HepG2 (cell line): ENCODE data around the gene TOP1. TPM values are rescaled to one million over a fixed set of nuclear protein-coding genes. Genes with fewer than 3 reads are reported as not detected.

Experiments used
- AGO2 ChIP-seq: fragments of 200-400 bp; formaldehyde crosslinking; optimal IDR thresholded peaks from 2 replicates; pipeline ENCODE3; 2017; ENCODE audit warnings: mild to moderate bottlenecking, low read depth, low read length, moderate library complexity
- GFI1 ChIP-seq: sonication (generic); formaldehyde crosslinking; IDR thresholded peaks from 2 replicates; pipeline ENCODE4 v1.5.0; 2020; ENCODE audit warnings: missing genetic modification reagents, mild to moderate bottlenecking, borderline replicate concordance
- JUN ChIP-seq: sonication (generic); formaldehyde crosslinking; IDR thresholded peaks from 2 replicates; pipeline ENCODE4 v1.4.0; 2020; ENCODE audit warnings: mild to moderate bottlenecking, missing genetic modification reagents
- KAT8 ChIP-seq: IDR thresholded peaks from 2 replicates; pipeline ENCODE4 v1.6.1; 2016; ENCODE audit warnings: missing genetic modification reagents, missing compliant biosample characterization
- NFKB2 ChIP-seq: sonication (generic); formaldehyde crosslinking; IDR thresholded peaks from 2 replicates; pipeline ENCODE4 v1.4.0; 2020; ENCODE audit warnings: missing genetic modification reagents, borderline replicate concordance
- NKX3-1 ChIP-seq: sonication (generic); formaldehyde crosslinking; IDR thresholded peaks from 2 replicates; pipeline ENCODE4 v1.5.0; 2020; ENCODE audit warnings: missing genetic modification reagents
- SCMH1 ChIP-seq: sonication (generic); formaldehyde crosslinking; IDR thresholded peaks from 2 replicates; pipeline ENCODE4 v1.9.0; 2021; ENCODE audit warnings: missing genetic modification reagents, mild to moderate bottlenecking, borderline replicate concordance
- SP1 ChIP-seq, 2 experiments: fragments of 450-650 bp in 1 of 2; sonication (generic) in 1 of 2; formaldehyde crosslinking in 1 of 2; IDR thresholded peaks; 2 replicates each; pipeline versions ENCODE4 v1.4.0 to v1.6.1; 2016 to 2020; ENCODE audit warnings: missing genetic modification reagents in 1 of 2
- ZFAT ChIP-seq: sonication (generic); formaldehyde crosslinking; conservative IDR thresholded peaks from 2 replicates; pipeline ENCODE4 v1.8.1; 2023; ENCODE audit warnings: missing genetic modification reagents, inconsistent platforms
- ZNF569 ChIP-seq: sonication (generic); formaldehyde crosslinking; IDR thresholded peaks from 2 replicates; pipeline ENCODE4 v1.5.0; 2020; ENCODE audit warnings: mild to moderate bottlenecking, missing genetic modification reagents, moderate library complexity, borderline replicate concordance
- ZNF616 ChIP-seq: sonication (generic); formaldehyde crosslinking; IDR thresholded peaks from 2 replicates; pipeline ENCODE4 v1.5.0; 2020; ENCODE audit warnings: low read depth, mild to moderate bottlenecking, missing genetic modification reagents
- ZNF772 ChIP-seq: sonication (generic); formaldehyde crosslinking; IDR thresholded peaks from 2 replicates; pipeline ENCODE4 v1.5.0; 2020; ENCODE audit warnings: mild to moderate bottlenecking, missing genetic modification reagents
- polyA plus RNA-seq, 8 experiments: library from polyadenylated mRNA; depleted of rRNA in 3 of 8; stranded (reverse) in 7 of 8; unstranded in 1 of 8; fragments of >200 nt; fragmentation: Illumina TruSeq in 4 of 8; extraction: Trizol in 4 of 8; gene quantifications; 2 replicates each; pipeline versions ENCODE4 v1.2.1 to v1.2.3, GENCODE V29; 2011 to 2016; ENCODE audit warnings: low read depth in 4 of 8, missing spikeins in 1 of 8, mixed read lengths in 1 of 8; ENCODE audit not compliant: insufficient read depth in 1 of 8
- total RNA-seq, 5 experiments: library from RNA; depleted of rRNA; stranded (reverse); fragments of >200 nt; fragmentation: Illumina TruSeq; extraction: Trizol; gene quantifications; 2 replicates each; pipeline ENCODE4 v1.2.3, GENCODE V29; 2016; ENCODE audit warnings: low read depth in 1 of 5
- TF ChIP-seq, protein P1 (sequence below): sonication (generic); formaldehyde crosslinking; IDR thresholded peaks from 2 replicates; pipeline ENCODE4 v1.9.0; 2021; ENCODE audit warnings: missing genetic modification reagents, mild to moderate bottlenecking, borderline replicate concordance
- TF ChIP-seq, protein P2 (sequence below): sonication (generic); formaldehyde crosslinking; IDR thresholded peaks from 2 replicates; pipeline ENCODE4 v1.4.0; 2020; ENCODE audit warnings: mild to moderate bottlenecking, missing genetic modification reagents
- TF ChIP-seq, protein P3 (sequence below): sonication (generic); formaldehyde crosslinking; IDR thresholded peaks from 2 replicates; pipeline ENCODE4 v1.5.0; 2020; ENCODE audit warnings: mild to moderate bottlenecking, missing genetic modification reagents, borderline replicate concordance
- TF ChIP-seq, protein P4 (sequence below): sonication (generic); formaldehyde crosslinking; IDR thresholded peaks from 2 replicates; pipeline ENCODE4 v1.8.0; 2022; ENCODE audit warnings: missing genetic modification reagents, low read depth, mild to moderate bottlenecking, borderline replicate concordance

The TOP1 gene
- total and polyA plus RNA-seq, 2 of the 13 experiments (the other 11 are each of a cell fraction or from before 2014, with no cell fraction given): 10.2 to 19.4 TPM

DNA sequence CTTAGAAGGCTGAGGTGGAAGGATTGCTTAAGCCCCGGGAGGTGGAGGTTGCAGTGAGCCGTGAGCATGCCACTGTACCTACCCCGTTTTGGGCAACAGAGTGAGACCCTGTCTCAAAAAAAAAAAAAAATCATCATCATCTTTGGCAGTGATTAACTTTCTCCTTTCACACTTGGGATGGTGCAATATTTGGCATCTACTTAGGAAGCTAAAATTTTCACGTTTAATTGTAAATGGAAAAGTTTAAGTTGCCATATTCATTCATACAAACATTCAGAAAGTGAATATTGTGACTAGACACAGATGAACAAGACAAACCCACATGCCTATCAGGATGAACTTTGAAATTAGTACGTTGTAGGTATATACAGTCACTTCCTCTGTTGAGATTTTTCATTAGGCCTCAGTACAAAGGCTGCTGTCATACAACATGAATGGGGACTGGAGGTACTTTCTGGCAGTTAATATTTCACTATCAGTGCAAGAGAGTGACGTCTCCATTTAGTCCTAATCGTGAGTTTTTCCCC, 10.3 kb downstream of the TOP1 start (continued):
- TF ChIP-seq, protein P1, sequence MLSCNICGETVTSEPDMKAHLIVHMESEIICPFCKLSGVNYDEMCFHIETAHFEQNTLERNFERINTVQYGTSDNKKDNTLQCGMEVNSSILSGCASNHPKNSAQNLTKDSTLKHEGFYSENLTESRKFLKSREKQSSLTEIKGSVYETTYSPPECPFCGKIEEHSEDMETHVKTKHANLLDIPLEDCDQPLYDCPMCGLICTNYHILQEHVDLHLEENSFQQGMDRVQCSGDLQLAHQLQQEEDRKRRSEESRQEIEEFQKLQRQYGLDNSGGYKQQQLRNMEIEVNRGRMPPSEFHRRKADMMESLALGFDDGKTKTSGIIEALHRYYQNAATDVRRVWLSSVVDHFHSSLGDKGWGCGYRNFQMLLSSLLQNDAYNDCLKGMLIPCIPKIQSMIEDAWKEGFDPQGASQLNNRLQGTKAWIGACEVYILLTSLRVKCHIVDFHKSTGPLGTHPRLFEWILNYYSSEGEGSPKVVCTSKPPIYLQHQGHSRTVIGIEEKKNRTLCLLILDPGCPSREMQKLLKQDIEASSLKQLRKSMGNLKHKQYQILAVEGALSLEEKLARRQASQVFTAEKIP (CRISPR knock-in tag): no peak
- no peak for TF ChIP-seq SCMH1
- TF ChIP-seq NFKB2 (CRISPR knock-in tag): no peak
- peak; percentile 79 for TF ChIP-seq KAT8 (CRISPR knock-in tag)
- TF ChIP-seq, protein P2, sequence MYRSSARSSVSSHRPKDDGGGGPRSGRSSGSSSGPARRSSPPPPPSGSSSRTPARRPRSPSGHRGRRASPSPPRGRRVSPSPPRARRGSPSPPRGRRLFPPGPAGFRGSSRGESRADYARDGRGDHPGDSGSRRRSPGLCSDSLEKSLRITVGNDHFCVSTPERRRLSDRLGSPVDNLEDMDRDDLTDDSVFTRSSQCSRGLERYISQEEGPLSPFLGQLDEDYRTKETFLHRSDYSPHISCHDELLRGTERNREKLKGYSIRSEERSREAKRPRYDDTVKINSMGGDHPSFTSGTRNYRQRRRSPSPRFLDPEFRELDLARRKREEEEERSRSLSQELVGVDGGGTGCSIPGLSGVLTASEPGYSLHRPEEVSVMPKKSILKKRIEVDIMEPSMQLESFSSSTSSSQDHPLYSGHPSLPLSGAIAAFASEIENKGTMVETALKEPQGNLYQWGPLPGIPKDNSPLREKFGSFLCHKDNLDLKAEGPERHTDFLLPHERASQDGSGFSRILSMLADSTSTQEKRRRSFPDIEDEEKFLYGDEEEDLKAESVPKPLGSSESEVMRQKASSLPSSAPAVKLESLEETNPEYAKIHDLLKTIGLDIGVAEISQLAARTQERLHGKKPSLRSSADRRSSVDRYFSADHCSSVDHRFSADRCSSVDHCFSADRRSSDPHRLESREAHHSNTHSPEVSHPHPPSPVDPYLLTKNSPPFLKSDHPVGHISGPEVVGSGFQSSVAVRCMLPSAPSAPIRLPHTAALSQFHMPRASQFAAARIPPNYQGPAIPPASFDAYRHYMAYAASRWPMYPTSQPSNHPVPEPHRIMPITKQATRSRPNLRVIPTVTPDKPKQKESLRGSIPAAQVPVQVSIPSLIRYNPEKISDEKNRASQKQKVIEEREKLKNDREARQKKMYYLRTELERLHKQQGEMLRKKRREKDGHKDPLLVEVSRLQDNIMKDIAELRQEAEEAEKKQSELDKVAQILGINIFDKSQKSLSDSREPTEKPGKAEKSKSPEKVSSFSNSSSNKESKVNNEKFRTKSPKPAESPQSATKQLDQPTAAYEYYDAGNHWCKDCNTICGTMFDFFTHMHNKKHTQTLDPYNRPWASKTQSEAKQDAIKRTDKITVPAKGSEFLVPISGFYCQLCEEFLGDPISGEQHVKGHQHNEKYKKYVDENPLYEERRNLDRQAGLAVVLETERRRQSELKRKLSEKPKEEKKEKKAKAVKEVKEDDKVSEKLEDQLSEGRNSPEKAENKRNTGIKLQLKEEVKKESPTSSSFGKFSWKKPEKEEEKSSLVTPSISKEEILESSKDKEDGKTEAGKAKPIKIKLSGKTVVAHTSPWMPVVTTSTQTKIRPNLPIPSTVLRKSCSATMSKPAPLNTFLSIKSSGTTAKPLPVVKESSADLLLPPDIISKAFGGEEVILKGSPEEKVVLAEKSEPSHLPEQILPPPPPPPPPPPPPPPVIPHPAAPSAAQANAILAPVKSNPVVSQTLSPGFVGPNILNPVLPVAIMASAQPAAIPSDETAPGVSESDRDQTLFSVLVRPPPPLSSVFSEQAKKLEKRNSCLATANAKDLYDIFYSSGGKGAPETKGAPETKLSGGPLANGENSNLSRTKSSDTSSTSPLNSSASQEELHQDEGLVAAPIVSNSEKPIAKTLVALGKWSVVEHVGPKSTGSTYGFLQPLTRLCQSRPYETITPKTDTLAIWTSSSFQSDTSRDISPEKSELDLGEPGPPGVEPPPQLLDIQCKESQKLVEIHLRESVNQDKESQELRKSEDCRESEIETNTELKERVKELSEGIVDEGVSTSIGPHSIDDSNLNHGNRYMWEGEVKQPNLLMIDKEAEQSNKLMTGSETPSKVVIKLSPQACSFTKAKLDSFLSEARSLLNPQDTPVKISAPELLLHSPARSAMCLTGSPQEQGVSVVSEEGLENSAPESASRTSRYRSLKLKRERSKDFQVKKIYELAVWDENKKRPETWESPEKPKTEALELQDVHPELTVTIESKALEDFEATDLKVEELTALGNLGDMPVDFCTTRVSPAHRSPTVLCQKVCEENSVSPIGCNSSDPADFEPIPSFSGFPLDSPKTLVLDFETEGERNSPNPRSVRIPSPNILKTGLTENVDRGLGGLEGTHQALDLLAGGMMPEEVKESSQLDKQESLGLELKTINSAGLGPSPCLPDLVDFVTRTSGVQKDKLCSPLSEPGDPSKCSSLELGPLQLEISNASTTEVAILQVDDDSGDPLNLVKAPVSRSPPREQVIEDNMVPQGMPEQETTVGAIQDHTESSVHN: no peak
- no peak for TF ChIP-seq SP1 (IDR thresholded peaks at IDR 0.05)
- TF ChIP-seq SP1 (CRISPR knock-in tag; IDR thresholded peaks at IDR 0.05): no peak
- TF ChIP-seq ZNF772: no peak
- no peak for TF ChIP-seq ZNF569 (CRISPR knock-in tag)
- TF ChIP-seq ZNF616 (CRISPR knock-in tag): 0 out of 2 replicates have a peak, but pooled peaks have one; percentile 12
- TF ChIP-seq ZFAT: no peak
- TF ChIP-seq AGO2: no peak
- no peak for TF ChIP-seq NKX3-1 (CRISPR knock-in tag)
- TF ChIP-seq, protein P3, sequence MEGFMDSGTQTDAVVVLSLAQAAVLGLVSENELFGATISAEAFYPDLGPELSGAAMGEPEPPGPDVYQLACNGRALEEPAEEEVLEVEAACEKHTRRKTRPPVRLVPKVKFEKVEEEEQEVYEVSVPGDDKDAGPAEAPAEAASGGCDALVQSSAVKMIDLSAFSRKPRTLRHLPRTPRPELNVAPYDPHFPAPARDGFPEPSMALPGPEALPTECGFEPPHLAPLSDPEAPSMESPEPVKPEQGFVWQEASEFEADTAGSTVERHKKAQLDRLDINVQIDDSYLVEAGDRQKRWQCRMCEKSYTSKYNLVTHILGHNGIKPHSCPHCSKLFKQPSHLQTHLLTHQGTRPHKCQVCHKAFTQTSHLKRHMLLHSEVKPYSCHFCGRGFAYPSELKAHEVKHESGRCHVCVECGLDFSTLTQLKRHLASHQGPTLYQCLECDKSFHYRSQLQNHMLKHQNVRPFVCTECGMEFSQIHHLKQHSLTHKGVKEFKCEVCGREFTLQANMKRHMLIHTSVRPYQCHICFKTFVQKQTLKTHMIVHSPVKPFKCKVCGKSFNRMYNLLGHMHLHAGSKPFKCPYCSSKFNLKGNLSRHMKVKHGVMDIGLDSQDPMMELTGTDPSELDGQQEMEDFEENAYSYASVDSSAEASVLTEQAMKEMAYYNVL (CRISPR knock-in tag): peak; percentile 88; the same call in 1 of the 2 replicates
- TF ChIP-seq GFI1 (CRISPR knock-in tag): peak; percentile 88
- peak; percentile 85 for TF ChIP-seq JUN
- TF ChIP-seq, protein P4, sequence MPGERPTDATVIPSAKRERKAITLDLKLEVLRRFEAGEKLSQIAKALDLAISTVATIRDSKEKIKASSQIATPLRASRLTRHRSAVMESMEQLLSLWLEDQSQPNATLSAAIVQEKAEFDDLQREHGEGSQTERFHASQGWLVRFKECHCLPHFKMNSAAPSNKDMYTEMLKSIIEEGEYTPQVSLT (CRISPR knock-in tag): 0 out of 2 replicates have a peak, but pooled peaks have one; percentile 65
